NCI-H460 (cell line): ENCODE measurements around the gene CAMTA1. TPM values are rescaled to one million over a fixed set of nuclear protein-coding genes. Genes with fewer than 3 reads are reported as not detected.
"Not testable (repeated sequence)": the region's sequence is repeated elsewhere in the genome, so short reads cannot be mapped to it uniquely, and the experiment has no call there.

ENCODE experiments used
- DNase-seq: peaks from one replicate; pipeline ENCODE4 v3.0.0-alpha.2; 2016; ENCODE audit warnings: low read depth; ENCODE audit errors: extremely low read depth
- total RNA-seq: library from RNA; depleted of rRNA; stranded (reverse); fragments of >200 nt; shearing (Covaris generic); gene quantifications from 2 replicates; pipeline ENCODE4 v1.2.3, GENCODE V29; 2014

The CAMTA1 gene
- total RNA-seq, 1 experiment from 2014 or later = 39.9 TPM

DNA sequence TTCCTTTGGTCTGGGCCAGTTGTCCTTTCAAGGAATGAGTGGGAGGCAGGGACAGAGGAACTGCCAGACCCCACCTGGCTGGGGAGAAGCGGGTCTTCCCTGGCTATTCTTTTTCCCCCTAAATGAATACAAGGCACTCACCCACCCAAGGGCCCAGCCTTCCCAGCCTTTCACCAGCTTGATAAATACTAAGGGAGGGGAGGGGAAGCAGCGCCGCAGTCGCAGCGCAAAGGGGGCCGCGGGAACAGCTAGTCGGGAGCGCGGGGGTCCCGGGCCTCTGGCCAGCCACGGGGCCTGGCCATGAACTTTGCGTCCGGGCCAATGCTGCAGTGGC is 894.6 kb downstream of the CAMTA1 start:
- DNase-seq = no peak

DNA sequence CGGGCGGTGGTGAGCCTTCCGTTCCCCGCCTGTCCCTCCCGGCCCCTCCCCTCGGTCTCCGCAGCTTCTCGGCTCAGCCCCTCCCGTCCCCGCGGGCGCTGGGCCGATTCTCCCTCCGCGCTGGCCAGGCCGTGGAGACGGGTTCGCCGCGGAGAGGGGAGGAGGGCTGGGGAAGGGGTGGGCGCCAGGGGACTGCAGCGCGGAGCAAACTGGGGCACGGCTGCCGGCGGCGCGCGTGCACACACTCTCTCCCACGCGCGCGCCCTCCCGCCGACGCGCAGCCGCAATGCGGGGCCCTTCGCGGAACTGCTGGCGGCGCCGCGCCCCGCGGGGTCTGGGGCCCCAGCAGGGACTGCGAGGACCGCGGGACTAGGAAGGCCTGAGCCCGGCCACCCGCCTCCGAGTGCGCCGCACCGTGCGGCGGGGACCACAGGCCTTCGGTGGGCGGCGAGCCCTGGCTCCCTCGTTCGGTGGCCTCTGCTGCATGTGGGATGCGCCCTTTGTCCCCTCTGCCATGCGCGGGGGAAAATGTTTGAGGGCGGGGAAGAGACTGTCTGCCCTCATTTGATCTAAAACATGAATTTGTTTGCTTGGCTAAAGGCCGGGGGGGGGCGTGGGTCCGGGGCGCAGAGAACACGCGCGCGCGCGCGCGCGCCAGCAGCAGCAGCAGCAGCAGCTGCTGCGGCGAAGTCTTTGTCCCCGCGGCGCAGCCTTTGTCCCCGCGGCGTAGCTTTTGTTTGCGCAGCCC is 895.1 kb downstream of the CAMTA1 start:
- DNase-seq = no peak

DNA sequence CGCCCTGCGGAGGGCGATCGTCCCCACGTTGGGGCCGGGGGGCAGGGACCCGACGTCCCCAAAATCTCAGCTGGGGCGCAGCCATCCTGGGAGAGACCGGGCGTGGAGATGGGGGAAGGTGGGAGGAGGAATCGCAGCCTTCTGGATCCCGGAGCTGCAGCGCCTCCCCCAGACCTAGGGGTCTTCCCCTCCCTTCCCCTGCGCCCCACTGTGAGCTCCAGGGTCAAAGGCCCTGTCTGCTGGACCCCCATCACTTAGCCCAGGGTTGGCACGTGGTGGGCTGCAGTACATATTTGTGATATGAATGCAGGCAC is 895.7 kb downstream of the CAMTA1 start:
- no peak for DNase-seq

DNA sequence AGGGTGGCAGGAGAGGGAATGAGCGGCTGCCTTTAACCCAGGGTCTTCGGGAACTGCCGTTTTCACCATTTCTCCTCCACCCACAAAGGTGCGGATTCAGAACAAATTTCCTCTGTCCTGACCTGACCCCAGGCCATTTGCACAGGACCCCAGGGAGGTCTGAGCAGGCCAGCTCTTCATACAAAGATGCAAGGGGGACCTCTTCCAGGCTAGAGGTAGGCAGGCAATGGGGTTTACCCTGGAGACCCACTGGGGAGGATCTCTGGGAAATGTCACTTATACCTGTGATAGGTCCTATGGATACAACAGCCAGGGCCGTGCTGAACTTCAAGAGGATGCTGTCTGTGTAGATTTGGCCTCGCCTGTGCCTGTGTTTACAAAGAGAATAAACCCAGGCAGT is 896.1 kb downstream of the CAMTA1 start:
- no peak for DNase-seq

DNA sequence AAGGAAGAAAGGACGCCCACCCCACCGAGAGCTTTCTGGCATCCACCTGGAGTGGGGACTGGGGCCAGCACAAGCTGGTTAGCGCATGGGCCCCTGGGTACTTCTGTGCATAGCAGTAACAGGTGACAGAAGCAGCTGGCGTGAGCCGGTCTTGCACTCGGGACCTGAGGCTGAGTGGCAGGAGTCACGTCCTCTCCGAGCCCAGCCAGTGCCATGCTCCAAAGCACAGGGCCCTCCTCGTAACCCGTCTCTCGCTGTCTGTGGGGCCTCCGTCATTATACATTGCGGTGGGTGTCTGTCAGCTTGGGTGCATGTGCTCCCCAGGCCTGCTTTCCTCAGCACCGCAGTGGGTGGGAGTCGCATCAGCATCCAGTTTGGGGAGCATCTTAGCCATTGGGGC is 898.3 kb downstream of the CAMTA1 start:
- no peak for DNase-seq

DNA sequence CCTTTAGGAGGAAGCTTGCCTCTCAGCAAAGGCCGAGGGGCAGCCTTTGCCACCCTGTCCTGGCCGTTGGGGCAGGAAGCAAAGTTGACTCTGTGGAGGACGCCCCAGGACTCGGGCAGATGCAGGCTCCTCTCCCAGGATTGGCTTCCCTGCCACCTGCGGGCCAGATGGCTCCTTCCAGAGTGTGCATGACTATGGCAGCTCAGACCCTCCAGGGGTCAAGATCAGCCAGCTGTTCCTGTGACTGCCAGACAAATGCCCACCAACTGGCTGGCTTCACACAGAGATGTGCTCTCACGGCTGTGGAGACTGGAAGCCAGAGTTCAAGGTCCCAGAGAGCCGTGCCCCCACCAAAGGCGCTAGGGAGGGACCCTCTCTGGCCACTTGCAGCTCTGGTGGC is 898.9 kb downstream of the CAMTA1 start:
- DNase-seq = no peak

DNA sequence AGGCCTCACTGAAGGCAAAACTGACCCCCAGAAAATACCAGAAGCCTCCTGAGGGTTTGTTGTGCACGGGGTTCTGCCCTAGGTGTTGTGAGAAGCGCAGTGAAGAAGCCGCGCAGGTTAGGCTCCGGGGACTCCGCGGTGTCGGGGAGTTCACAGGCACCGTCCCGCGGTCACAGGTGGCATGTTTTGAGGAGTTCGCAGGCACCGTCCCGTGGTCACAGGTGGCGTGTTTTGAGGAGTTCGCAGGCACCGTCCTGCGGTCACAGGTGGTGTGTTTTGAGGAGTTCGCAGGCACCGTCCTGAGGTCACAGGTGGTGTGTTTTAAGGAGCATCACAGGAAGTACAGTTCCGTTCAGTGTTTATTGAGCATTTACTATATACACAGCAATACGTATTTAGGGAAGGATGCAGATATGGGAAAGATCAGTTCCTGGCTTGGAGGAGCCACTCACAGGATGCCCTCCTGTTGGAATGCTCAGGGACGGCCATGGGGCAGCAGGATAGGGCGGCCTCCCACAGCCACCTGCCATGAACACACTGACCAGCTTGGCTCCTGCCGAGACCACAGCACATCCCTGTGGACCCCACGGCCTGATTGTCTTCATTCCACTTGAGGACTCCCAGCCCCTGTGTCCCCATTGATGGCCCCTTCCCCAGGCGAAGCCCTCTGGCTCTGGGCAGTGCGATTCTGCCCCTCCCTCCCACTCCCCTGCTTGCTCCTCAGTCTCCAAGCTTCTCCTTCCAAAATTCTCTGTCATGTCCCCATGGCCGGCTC is 899.8 kb downstream of the CAMTA1 start:
- DNase-seq = no peak

DNA sequence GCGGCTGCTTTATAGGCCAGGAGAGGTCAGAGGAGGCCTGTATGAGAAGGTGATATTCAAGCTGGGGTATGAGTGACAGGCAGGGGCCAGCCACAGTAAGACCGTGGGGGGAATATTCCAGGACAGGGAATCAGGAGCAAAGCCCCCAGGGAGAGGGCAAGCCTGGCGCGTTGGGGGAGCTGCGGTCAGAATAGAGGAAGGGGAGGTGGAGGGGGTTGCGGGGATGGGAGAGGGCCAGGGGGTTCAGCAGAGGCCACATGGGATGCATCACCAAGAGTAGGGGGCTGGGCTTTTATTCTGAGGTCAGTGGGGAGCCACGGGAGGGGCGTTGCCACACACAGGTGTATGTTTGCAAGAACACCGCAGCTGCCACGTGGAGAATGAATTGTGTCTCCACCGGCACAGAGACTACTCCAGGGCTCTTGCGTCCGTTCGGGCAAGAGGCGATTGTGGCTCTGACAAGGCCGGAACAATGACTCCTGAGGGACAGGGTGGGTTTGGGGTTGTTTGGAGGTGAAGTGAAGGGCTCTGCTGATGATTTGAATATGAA is 901.1 kb downstream of the CAMTA1 start:
- no peak for DNase-seq

DNA sequence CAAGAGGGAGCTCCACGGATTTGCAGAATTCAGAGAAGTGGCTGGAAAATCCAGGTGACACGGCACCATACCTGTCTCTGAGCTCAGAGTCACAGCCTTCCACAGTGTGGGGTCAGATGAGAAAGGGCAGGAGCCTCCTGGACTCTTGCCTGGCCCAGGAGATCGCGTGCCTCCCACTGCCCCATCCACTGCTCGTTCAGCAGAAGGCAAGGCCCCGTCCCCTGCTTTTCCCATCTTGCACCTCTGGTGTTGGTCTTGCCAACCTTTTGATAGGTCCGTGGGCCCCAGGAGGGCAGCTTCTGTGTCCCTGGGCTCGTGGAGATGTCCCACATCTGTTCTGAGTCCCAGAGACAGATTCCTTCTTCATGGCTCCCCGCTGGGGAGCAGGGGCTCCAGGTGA is 902.2 kb downstream of the CAMTA1 start:
- DNase-seq = no peak

DNA sequence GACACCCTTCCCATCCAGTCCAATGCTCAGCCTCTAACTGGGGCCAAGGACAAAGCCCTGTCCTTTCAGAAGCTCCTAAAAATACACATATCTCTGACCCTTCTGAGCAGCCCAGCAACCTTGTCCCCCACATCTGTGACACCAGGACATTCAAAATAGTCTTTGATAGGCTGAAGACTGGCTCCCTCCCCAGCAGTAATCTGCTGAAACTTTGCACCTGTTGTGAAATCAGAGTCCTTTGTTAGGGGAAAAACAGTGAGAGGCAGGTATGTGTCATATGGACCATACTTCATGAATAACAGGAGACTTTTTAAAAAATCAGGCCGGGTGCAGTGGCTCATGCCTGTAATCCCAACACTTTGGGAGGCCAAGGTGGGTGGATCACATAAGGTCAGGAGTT is 903.4 kb downstream of the CAMTA1 start:
- DNase-seq = no peak

DNA sequence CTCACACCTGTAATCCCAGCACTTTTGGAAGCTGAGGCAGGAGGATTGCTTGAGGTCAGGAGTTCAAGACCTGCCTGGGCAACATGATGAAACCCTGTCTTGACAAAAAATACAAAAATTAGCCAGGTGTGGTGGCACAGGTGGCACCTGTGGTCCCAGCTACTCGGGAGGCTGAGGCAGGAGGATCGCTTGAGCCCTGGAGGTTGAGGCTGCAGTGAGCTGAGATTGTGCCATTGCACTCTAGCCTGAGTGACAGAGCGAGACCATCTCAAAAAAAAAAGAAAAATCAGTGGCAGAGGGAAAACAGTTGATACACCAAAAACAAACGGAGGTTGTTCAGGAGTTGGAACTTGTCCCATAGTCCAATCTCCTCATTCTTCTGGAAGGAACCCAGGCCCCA is 904.1 kb downstream of the CAMTA1 start:
- DNase-seq = not testable (repeated sequence)

DNA sequence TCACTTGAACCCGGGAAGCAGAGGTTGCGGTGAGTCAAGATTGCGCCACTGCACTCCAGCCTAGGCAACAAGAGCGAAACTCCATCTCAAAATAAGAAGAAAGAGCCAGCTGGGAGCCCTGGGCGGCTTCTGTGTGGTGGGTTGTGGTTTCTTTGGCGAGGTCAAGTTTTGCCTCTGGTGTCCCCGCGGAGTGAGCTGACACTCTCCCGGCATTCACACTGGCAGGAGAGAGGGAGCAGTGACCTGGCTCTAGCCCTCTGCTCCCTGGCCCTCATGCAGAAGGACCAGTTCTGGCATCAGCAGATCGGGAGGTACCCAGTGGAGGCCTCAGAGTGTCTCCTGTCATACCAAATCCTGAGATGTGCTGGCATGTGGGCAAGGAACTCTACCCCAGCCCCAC is 904.8 kb downstream of the CAMTA1 start:
- no peak for DNase-seq

DNA sequence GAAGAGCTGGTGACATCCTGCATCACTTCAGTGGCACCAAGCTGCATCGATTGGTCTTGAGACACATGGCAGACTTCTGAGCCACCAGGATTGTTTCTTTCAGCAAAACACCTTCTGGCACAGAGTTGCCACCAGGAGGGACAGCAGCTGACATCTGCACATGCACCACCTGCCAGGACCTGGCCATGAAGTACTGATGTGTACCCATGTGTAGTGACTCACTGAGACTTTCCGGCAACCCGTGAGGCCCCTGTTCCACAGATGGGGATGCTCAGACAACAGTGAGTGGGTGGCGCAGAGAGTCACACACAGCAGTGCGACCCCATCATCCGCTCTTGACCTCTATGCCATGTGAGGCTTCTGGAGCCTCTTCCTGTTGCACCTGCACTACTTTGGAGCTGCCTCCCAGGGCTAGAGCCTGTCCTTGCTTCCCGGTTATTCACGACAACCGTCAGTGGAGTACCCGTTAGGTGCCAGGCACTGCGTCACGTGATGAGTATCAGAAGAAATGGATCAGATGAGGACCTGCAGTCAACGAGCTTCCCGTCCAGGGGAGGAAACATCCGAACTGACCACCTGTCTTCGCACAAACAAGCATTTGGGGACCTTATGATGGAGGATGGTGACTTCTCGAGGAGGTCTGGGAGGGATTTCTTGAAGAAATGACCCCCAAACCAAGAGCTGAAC is 905.4 kb downstream of the CAMTA1 start:
- DNase-seq = no peak

DNA sequence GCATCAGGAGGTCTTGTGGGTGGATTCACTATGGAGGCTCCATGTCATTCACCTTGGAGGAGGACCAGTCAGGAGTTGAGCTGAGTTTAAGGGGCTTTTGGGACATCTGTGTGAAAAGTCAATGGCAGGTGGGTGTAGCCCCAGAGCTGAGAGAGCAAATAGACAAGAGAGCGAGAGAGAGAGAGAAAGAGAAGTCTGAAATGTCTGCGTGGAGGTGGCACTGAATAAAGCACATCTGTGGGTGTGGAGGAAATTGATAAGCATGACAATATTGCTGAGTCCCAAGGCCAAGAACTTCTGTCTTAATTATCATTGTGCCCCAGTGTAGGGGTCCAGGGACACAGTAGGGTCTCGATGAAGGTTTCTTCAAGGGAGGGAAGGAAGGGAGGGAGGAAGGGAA is 906.3 kb downstream of the CAMTA1 start:
- no peak for DNase-seq

DNA sequence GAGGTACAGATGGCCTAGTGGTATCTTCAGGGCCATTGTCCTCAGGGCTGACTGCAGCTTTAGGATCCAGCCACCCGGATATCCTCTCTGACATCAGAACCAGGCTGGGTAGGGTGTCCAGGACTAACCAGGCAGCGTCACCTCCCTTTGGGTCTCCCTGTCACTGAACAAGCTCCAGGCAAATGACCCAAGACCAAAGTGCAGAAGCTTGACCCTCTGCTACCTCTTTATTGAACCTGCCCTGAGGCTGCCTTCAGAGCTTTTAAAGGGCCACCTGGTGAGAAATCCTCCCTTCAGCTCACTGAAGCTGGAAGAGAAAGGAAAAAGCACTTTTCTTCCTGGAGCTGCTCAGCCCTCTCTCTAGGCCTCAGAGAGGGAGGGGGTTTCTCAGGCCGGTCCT is 906.8 kb downstream of the CAMTA1 start:
- no peak for DNase-seq

DNA sequence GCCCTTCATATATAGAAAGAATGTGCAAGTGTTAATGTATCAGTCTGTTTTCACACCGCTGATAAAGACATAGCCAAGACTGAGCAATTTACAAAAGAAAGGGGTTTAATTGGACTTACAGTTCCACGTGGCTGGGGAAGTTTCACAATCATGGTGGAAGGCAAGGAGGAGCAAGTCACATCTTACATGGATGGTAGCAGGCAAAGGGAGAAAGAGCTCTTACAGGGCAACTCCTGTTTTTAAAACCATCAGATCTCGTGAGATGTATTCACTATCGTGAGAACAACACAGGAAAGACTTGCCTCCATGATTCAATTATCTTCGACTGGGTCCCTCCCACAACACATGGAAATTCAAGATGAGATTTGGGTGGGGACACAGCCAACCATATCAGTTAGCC is 907.8 kb downstream of the CAMTA1 start:
- DNase-seq = not testable (repeated sequence)

DNA sequence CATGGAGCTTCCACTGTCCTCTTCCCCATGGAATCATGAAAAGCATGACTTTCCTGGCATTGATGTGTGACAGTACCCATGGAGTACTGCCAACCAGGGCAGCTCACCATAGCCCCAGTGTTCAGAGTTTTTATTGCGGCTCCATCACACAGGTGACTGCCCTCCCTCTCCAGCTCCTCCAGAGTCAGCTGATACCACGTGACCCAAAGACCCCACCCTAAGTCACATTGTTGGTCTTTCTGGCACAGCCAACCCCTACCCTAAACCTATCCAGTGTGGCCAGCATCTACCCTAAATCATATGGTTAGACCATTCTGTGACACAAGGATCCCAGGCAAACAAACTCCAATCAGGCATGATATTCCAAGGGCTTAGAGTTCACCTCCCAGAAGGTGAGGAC is 908.4 kb downstream of the CAMTA1 start:
- no peak for DNase-seq

DNA sequence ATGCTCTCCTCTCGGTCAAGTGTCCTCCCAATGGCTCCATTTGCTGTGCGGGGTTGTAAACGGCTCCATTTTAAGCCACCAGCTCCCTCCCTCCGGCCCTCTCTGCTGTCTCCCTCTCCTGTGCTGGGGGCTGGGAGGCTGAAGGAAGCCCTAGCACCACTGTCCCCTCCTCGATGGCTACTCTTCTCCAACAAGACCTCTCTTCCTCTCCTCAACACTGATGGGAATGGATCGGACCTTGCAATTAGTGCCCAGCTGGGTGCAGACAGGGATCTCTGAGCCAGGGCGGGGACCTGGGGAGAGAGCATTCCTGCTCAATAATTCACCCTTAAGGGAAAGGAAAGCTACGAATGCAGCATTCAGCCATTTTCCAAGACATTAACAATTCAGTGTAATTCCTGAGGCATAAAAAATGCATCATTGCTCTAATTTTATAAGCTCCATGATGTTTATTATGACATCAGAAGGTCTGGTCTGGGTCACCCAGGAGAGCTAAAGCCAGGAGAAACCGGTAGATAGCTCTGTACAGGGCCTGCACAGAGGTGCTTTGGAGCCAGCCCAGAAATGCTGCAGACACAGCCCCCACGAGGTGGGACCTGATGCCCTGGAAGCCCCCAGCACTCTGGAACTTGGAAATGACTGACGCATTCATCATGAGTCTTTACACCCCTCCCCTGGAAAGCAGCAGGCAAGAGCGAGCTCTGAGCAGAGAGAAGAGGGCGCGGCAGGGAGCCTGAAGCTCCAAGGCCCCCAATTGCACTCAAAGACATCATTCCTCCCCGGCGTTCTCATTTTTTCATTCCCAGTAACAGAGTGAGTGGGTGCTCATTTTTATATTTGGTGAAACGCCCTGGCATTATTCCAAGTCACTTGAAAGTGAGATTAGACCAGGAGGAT is 909.6 kb downstream of the CAMTA1 start:
- DNase-seq = no peak

DNA sequence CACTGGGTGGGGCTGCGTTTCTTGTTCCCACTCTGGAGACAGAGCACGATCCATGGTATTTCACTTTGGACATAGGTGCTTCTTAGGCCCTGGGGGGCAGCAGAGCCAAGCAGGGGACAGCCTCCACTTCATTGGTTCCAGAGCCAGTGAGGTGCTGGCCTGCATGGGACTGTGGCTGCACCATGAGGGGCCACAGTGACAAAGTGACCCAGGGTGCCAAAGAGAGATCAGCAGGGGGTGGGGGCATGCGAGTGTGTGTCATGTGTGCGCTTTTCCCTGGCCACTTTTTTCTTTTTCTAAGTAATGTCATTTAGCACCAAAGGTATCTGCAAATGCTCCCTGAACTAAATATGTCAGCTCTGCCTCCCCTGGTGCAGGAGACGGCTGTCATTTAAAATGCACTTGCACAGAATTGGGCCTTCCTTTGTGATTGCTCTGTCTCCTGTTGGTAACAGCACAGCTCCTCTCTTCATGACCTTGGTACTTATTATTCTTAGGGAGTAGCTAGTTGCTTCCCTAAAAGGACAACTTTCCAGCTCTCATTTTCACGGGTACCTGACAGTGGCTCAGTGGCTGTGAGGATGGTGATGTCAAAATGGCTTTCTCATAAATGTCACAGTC is 910.4 kb downstream of the CAMTA1 start:
- no peak for DNase-seq

DNA sequence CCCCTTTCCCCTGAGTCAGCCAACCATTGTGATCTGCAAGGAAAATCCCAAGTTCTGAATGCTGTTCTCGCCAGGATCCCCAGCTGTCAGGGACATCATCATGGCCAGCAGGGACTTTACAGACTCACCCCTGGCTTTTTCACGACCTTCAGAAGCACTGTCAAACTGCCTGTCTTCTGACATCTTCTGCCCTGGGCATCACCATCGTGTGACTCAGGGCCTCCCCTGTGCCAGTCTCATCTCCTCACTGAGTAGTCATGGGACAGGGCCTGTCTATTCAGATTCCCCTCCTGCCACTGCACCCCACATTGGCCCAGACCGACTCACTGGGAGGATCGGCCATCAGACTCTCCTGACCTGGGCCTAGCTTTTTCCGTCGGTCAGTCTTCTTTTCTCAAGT is 913.4 kb downstream of the CAMTA1 start:
- no peak for DNase-seq
